GM18870 (cell line): Measurements from ENCODE around the gene PDE1A.

Source experiments
- ATAC-seq: cut with Tn5 transposase; IDR thresholded peaks from one replicate; pipeline ENCODE4 v1.9.1; 2021; ENCODE audit warnings: moderate library complexity; ENCODE audit not compliant: unreplicated experiment

Gene PDE1A

GRCh38 chr2:182426918-182427240 is at the start of gene PDE1A:
Gene PDE1A (minus strand): TSS chr2:182427036.
- no peak for ATAC-seq

DNA sequence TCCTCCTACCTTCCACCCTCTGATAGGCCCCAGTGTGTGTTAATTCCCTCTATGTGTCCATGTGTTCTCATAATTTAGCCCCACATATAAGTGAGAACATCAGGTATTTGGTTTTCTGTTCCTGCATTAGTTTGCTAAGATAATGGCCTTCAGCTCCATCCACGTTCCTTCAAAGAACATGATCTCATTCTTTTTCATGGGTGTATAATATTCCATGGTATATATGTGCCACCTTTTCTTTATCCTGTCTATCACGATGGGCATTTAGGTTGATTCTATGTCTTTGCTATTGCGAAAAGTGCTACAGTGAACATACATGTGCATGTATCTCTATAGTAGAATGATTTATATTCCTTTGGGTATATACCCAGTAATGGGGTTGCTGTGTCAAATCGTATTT is 46.8 kb upstream of the PDE1A start:
- no peak for ATAC-seq

GRCh38 chr2:182463760-182464159 is 36.9 kb upstream of the PDE1A start:
- no peak for ATAC-seq

- no peak for ATAC-seq
These were observed 29.9 kb upstream of the PDE1A start for GRCh38 chr2:182456784-182457183.

- no peak for ATAC-seq
These were observed 25.7 kb upstream of the PDE1A start for GRCh38 chr2:182452456-182452990.

DNA sequence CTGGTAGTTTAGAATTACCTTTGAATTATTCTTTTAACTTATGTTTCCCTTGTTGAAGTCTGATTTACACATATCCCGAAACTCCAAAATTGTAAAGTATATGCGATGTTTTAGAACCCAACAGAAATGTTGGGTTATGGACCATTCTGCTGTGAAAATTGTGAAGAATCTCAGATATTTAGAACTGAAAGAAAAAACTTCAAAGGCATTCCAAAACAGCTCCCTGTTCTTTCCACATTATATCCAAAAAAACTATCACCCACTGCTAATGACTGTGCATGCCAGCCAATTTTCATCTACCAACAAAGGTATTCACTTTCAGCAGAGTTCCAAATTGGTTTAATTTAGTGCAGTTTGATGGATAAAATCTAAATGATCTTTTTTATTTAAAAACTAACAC is 21.5 kb upstream of the PDE1A start:
- ATAC-seq: no peak

GRCh38 chr2:182447863-182448262 is 21.0 kb upstream of the PDE1A start:
- no peak for ATAC-seq

DNA sequence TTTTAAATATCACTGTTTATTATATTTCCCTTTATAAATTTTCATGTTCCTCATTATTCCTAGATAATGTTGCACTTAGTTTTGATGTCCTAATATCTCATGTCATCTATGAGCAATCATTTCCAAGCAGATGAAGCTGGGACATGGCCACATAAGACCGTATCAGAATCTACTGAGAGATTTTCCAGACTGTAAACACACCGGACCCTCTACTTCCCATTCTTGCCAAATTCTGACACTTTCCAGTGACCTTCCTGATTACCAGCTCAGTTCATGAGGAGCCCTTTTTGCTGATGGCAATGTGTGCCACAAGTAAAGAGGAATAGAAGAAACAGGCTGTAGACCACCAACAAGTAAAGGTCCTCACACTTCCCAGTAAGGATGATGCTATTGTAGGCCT is 20.3 kb upstream of the PDE1A start:
- ATAC-seq: no peak

DNA sequence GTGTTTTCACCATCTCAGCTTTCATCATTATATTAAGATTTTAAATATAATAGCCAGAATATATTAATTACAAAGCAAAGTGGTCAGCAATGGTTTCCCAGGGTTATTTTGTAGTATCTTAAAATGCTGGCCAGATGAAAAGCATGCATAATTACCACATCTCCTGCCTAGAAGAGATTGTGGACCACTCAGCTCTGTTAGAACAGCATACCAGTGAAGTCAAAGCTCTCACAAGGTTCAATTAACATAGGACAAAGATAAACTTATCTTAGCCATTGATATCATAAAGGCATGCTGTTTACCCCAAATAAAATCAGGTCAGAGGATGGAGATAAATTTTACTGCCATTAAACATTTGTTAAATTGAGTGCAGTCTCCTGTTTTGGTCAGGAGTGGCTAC is 19.3 kb upstream of the PDE1A start:
- ATAC-seq: no peak

- ATAC-seq: no peak
These were observed 18.6 kb upstream of the PDE1A start for GRCh38 chr2:182445391-182445965.

GRCh38 chr2:182444806-182445205 is 18.0 kb upstream of the PDE1A start:
- no peak for ATAC-seq

DNA sequence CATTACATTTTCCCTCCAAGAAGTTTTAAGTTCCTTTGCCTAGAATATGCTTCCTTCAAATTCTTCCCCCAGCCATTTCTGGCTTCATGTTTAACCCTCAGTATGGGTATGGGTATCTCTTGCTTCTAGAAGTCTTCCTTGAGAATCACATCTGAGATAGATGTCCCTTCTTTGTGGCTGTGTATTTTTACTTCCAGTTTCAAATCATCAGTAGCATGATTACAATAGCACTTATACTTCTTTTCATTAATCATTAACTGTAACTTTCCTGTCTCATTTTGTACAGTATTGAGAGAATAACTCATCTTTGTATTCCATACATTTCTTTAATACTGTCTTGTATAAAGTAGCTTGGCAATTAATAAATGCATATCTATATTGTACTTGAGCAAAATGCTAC is 17.3 kb upstream of the PDE1A start:
- peak; percentile 87 for ATAC-seq

DNA sequence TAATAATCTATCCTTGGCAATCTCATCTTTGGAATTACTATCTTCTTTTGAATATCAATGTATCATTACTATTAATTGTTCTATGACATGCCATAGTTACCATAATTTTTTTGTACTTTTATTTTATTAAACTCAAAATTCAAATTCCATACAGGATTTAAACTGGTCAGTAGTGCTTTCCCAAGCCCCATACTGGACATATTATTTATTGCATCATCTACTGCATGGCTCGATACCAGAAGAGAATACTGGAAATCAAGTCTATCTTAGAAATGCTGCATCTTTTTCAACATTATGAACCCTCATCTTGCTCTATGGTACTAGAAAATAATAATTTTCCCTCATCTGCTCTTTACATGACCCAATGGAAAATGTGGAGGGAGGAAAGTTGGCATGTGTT is 9.4 kb upstream of the PDE1A start:
- no peak for ATAC-seq

DNA sequence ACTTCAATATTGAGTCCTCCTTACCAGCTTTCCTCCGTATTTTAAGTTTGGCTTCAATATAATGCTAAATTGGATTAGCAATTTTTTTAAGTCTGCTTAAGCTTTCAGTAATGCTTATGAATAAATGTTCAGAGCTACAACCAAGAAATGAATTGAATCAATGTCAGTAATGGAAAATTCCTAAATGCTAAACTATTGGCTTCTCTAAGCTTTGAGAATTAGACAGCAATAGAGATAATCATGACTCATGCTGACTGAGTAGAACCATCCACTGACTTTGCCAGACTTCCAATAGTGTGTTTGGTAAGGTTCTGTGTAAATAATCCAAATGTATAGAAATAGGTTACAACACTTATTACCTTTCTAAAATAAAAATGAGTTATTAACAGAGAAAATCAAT is 8.9 kb upstream of the PDE1A start:
- ATAC-seq: no peak

GRCh38 chr2:182432051-182432450 is 5.2 kb upstream of the PDE1A start:
- ATAC-seq: no peak

- no peak for ATAC-seq
These were observed 1.6 kb upstream of the PDE1A start for GRCh38 chr2:182428476-182428875.

DNA sequence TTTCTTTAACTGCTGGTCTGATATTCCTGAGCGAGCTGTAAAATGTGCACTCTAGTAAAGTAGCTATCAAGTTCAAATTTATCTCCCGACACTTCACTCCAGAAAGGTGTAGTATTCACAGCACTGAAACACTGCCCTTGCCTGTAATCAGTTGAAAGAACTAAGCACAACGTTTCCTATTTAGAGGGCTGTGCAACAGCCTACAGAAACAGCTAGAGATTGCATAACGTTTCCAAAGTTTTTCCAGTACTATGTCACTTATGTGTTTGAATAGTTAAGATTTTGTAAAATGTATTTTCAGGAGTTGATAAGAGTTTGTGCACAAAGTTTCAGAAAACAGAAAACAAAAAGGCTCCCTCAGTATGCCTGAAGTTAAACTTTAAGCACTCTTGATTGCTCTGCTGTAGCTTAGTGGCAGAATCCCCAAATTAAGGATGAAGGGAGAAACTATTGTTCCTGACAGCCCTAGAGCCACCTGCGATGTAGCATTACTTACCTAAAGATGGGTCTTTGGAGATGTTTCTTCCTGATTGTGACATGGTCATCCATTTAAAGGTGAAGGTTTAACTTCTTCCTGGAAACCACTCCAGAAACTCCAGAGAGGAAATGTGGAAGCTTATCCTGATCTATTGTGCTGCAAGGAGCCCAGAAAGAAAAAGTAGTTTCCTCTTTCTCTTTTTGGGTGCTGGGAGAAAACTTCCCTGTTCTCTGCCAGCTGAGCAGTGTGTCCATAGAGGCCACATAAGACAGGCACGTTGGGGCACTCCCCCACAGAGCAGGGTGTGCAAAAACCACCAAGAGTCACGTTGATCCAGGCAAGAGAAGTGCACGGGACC is 536 bp downstream of the PDE1A start:
- ATAC-seq: no peak

GRCh38 chr2:182422864-182423263 is 4.0 kb downstream of the PDE1A start:
- no peak for ATAC-seq

- no peak for ATAC-seq
These were observed 6.2 kb downstream of the PDE1A start for GRCh38 chr2:182420669-182421068.

DNA sequence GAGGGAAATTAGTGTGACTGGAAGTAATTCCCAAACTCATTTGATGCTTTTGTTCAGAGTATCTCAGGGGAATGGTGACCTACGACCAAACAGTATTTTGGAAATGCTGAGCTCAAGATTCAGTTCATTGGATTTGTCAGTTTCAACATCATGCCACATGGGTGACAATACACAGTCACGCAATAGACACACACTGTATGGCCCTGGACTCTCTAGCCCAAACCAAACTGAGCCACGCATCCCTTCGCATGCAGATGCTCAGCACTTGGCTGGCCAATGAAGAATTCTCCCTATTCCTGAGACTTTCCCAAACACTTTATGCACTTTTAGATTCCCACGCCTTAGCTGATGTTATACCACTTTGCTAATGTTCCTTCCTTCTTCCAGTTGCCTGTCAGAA is 10.0 kb downstream of the PDE1A start:
- no peak for ATAC-seq

DNA sequence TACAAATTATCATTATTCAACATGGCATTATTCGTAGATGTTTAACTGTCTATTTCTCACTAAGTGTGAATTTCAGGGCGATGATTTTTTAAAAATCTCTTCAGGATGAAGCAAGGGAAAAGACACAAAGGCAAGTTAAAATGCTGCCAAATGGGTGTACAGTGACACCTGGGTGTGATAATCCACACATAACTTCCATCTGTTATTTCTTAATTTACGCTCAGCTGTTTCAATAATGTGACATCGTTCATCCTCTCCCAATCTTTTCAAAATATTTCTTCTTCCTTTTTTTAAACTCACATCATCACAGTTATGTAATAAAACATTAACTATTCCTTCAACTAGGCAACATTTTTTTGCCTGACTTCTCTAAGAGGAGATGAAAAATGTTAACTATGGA is 10.6 kb downstream of the PDE1A start:
- ATAC-seq: no peak

DNA sequence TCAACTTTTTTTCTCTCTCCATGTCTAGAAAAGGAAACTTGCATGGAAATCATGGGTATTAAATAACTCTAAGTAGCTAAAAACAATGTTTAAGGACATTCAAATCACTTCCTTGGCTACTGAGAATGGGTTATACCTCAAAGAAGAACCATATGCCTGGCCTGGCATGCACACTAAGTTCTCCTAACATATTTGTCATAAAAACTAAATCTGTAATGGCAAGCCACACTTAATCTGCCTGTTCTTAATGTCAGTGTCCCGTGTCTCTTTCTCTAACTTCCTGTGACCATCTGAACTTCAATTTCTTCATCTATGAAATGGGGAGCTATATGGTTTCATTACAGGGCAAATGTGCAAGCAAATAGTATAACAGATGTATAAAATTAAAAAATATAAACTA is 11.1 kb downstream of the PDE1A start:
- ATAC-seq: no peak

DNA sequence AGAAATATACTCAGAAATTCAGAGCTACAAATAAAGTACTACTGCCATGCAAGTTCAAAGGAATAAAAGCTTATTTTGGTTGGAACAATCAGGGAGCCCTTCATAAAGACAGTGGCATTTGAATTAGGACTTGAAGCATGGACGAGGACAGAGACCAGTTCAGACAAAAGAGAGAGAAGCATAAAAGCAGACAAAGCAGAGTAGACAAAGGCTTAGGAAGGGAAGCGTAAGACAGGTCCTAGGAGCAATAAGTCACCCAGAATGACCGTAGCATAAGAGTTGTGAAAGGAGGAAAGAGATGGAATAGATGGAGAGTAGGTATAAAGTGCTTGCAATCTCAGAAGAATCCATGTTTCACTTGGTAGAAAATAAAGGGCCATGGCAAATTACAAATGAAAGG is 14.0 kb downstream of the PDE1A start:
- no peak for ATAC-seq
